GM21390 (cell line): ENCODE results near the gene RAI1.

ENCODE experiments used
- ATAC-seq: cut with Tn5 transposase; IDR thresholded peaks from one replicate; pipeline ENCODE4 v1.9.1; 2021; ENCODE audit not compliant: unreplicated experiment

RAI1 gene

DNA sequence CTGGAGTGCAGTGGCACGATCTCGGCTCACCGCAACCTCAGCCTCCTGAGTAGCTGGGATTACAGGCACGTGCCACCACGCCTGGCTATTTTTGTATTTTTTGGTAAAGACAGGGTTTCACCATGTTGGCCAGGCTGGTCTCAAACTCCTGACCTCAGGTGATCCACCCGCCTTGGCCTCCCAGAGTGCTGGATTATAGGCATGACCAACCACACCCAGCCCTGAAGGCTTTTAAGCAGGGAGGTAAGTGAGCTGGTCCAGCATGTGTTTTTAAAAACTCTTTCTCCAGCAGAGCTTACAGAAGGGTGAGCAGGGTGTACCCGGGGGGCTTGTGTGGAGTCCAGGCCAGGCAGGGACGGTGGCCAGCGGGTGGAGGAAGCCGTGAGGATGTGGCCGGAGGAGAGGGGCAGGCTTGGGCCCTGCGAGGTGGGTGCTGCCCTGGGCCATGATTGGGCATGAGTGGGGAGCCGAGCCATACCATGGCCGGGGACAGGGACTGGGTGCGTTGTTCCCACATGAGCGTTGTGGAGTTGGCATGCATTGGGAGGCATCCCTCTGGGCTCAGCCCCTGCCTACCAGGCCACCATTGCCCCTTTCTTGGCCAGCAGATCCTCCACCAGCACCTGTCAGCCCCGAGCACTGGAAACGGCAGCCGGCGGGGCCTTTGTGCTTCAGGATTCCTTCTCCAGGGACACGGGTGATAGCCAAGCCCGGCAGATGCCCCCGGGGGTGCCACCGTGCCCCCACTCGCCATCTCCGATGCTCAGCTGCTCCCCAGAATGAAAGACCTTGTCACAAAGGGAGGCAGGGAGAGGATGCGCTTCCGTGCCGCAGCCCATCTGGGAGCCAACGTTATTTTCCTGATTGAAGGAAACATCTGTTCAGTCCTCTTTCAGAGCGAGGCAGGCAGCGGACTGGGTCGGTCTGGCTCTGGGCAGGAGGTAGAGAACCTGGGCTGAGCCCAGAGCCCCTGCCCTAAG, 64.5 kb downstream of the RAI1 start:
- no peak for ATAC-seq

DNA sequence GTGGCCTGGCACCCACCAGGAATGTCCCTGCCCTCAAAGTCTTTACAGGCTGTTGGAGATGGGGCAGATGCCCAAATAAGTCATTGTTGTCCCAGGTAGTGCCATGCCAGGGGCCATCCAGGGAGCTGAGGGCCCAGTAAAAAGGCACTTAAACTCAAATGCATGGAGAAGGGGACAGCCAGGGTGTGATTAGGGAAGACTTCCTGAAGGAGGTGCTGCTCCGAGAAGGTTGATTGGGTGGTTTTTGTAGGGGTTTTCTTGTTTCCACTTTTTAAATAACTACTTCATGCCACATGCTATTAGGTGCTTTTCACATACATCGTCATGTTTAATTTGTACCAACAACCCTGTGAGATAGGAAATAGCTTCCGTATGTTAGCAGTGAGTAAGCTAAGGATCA, 66.9 kb downstream of the RAI1 start:
- ATAC-seq: no peak

DNA sequence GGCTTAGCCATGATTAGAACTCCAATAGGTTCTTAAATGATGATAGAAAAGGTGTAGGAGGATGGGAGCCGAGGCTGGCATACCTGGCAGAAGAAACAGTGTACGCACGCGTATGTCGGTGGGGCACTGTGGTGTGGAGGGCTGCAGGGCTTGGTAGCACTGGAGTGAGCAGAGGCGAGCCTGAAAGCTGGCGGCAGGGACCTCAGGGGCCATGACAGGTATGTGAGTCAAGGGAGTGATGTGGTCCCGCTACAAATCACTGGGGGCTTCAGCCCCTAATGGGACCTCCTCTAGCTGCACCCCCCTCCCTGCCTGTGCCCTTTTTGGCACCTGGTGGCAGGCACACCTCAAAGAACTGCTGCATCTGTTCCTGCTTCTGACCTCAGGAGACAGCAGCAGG, 67.3 kb downstream of the RAI1 start:
- no peak for ATAC-seq

DNA sequence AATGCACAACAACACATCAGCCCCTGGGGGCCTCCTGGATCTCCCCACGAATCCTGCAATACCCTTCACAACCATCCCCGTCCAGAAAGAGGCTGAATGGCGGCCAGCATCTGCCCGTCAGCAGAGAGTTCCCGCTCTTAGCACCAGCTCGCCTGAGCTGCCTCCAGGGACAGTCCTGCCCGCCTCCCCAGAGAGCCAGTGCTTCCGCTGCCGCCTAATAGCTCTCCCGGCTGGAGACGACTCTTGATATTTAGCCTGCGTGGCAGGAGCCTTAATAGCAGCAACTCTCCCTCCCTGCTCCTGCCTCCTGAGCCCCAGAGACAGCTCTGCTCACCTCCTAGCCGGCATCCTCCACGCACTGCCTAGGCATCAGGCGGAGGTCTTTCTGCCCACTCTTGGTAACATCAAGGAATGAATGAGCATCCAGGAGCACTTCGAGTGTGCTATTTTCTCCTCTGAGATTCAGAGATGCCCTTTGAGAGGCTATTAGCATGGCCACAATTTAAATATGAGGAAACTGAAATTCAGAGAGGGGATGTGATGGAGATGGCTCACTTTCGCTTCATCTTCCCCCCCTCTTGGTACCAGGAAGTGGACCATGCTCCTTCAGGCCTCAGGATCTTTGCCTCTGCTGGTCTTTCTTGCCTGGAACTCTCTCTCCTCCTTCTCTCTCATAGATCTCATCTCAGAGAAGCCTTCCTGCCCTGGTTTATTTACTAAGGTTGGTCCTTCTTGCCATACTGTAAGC, 67.9 kb downstream of the RAI1 start:
- ATAC-seq: no peak

DNA sequence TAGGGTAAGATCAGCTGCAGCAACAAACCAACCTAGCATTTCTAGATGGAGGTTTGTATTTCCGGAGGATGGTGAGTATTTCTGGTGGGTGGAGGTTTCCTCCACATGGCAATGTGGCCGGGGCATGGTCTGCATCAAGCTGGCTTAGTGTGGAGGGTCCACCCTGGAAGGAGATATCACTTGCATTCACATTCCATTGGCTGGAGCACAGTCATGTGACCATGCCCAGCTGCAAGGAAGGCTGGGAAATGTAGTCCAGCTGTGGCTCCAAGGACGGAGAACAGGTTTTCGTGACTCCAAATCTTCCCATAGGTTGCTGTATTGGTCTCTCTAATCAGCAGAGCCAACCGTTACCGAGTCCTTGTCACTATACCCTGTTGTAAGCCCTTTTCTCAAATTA, 68.7 kb downstream of the RAI1 start:
- no peak for ATAC-seq

DNA sequence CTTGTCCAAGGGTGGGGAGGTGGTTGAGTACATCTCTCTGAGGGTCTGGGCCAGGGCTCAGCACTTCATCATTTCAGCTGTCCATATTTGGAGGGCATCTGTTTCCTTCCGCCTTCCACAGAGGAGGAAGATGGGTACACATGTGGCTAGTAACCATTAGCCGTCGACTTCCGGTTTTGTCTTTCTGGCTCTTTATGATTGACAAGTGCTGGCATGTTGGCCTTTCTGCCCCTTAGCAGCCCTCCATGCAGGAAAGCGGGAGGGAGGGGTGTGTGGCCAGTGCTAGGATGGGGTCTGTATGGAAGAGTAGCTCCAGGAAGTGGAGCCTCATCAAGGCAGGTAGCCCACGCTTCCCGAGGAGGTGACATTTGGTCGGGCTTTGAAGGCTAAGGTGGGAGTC, 69.6 kb downstream of the RAI1 start:
- no peak for ATAC-seq

DNA sequence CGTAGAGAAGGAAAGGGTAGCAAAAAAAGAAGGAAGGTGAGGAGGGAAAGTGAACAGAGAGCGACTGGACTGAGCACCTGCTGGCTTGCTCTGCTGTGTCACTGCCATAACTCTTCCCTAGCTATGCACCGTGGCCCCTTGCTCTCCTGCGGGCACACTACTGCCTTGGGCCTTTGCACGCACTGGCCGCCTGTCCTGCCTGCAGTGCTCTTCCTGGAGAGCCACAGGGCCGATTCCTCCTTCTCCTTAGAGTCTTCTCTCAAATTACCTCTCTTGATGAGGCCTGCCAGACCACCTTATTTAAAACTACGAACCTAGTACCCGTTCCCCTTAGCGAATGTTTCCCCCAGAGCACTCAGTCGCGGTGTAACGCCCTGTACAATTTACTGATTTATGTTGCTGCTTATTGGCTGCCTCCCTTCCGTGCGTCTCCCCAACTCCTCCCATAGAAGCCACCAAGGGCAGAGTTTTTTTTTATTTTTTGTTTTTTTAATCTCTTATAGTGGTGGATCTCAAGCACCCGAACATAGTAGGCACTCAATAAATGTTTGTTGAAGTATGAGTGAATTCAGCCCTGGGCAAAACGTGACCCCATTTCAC, 70.3 kb downstream of the RAI1 start:
- no peak for ATAC-seq

DNA sequence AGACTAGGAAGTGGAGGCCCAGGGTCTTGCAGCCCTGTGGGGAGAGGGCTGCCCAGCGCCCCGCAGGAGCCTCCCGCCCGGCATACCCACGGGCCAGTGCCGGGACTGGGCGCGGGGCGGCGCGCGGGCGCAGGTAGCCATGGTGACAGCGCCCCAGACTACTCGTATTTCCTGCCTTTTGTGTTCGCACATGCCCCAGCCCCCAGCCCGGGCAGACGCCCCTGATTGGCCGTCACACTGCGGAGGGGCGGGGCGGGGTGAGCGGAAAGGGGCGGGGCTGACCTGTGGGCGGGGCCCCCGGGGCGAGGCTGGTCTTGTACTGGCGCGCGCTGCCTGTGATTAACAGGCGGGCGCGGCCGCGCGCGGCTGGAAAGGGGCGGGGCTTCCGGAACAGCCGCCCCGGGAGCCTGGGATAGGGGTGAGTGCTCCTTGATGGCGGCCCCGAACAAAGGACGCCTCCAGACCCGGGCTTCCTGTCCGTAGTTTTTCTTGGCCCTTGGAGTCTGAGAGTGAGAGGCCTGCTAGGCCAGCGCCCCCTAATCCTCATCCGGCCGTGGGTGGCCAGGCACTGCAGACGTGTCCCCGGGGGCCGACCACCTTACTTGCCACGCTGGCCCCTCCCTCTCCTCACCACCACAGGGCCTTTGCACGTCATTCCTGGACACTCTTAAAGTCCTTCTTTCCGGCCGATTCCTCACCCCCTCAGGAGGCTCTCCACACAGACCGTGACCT, 71.0 kb downstream of the RAI1 start:
- peak; percentile 77 for ATAC-seq

DNA sequence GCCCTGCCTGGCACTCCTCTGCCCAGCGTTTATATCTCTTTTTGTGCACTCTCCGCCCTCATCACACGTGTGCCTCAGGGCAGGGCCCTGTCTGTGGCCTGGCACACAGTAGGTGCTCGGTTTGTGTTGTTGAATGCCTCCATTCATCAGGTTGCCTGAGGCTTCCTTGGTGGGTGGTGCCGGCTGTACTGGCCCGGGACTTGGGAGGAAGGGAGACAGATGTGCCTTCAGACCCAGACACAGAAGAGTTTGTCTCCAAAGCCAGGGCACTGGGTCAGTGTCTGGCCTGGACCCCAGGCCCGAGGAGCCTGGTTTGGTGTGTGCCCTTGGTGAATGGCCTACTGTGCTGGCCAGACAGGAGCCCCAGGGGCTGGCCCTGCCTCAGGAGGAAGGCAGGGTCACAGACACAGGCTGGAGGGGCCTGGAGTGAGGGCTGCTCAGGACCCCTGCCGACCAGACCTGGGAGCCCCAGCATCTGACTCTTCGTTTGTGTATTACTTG, 71.6 kb downstream of the RAI1 start:
- ATAC-seq: no peak

DNA sequence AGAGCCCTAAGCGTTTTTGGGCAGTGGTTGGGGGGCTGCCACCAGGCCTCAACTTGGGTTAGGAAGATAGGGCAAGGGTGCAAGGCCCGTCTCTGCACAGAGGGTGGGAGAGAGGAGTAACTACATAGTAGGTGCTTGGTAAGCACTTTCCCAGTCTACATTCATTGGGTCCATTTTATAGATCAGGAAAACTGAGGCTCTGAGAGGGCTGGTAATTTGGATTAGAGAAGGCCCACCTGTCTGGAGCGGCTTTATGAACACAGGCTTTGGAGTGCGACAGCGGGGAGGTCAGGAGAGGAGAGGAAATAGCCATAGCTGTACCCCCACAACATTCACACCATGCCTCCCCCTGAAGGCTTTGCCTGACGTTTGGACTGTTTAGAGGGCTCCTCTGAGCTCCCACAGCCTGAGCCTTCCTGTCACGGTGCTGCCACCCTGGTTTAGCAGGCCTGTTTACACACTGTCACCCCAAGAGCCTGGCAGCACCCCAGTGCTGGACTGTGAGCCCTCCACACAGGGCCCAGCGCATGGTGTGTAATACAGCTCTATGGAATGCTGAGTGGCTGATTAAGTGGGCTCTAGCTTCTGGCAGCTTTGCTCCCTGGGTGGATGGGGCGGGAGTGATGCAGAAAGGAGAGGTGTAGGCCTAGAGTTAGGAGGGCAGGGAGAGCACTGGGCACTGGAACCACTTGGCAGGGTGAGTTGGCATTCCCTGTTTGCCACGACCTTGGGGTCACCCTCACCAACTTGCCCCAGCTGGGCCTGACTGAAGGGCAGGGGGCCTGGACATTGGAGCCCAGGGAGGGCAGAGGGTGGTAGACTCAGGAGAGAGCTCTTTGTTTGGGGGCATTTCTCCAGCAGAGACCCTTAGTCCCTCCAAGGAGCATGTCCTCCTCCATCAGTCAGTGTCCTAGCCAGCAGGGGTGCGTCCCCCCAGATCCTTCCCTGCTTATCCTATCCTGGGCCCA, 73.7 kb downstream of the RAI1 start:
- ATAC-seq: no peak

DNA sequence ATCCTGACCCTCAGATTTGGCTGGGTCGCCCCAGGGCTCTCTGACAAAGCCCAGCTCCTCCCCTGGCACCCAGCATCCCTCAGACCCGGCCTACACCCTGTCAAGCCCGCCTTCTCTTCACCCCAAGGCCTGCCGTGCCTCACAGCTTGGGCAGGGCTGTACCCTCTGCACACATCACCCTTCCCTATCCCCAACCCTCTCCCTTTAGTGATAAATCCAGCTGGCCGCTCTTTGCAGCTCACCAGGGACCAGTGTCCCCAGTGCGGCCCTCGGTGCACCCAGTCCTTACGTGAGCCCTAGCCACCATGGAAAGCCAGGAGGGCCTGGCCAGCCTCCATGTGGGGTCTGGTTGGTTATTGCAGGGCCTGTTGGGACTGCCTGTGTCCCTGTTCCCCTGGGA, 74.5 kb downstream of the RAI1 start:
- no peak for ATAC-seq

DNA sequence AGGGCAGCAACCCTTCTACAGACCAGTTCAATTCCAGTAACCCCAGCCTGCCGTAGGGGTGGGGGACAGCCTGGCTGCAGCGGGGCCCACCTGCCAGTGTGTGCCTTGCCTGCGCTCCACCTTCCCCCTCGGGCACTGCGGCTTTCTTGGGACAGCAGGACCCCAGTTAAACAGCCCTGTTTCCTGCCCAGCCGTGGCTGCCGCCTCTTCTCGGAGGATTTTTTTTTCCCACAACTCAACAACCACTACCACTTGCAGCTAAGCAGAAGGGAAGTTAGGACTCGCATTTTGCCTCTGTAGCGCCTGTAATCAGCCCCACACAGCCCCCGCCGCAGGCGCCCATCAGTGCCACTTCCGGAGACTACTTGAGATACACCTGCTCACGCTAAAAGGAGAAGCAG, 76.1 kb downstream of the RAI1 start:
- ATAC-seq: no peak

DNA sequence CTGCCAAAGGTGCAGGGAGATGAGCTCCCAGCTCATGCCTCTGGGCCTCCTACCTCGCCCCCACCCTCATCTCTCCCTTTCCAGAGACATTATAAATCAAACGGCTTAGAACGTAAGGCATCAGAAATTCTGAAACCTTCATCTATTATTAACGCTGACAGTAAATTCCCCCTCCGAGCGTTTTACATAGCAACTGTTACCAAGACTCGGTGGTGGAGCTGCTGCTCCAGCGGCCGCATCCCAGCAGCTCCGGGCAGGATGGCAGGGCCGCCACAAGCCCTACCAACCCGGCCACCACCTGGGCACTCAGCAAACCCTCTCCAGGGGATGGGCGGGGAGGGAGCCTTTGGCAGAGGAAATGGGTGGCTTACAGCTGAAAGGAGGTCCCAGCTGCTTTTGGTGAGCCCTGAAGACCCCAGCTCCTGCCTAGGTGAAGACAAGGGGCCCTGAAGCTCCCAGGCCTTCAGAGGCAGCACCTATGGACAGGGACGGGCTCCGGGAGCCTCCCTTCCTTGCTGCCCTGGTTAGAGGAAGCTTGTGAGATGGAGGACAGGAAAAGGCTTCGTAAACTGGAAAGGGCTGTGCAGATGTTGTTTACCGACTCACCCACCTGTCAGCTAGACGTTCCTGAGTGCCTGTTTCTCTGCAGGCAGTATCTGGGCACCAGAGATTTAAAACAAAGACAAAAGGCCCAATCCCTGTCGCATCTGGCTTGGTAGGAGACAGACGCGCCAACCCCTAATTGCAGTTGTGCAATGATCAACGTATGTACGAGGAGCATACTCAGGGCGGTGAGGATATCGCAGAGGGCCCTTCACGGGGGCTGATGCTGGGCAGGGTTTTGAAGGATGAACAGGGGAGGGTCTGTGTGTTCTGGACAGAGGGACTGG, 76.9 kb downstream of the RAI1 start:
- no peak for ATAC-seq

DNA sequence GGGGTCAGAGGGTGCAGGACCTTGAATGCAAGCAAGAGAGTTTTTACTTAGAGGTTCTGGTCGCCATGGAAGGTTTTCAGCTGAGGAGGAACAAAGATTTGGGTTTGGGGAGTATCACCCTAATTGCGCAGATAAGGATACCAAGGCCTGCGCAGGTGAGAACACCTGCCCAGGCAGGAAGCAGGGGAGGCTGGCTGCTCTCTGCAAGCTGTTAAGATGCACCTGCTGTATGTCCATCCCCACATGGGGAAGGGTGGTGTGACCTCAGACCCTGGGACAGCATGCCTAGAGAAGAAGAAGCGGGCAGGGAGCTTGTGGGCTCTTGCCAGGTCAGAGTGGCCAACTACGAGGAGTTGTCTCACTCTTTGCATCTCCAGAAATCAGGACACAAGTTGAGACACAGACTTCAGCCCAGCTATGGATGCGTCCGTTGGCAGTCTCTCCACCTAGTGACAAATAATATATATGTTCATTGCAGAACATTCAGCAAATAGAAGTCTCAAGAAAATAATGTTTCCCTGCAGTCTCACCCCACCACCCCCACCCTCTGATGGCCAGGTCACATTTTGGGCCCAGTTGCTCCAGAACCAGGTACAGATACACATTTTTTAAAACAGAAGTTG, 77.8 kb downstream of the RAI1 start:
- no peak for ATAC-seq

DNA sequence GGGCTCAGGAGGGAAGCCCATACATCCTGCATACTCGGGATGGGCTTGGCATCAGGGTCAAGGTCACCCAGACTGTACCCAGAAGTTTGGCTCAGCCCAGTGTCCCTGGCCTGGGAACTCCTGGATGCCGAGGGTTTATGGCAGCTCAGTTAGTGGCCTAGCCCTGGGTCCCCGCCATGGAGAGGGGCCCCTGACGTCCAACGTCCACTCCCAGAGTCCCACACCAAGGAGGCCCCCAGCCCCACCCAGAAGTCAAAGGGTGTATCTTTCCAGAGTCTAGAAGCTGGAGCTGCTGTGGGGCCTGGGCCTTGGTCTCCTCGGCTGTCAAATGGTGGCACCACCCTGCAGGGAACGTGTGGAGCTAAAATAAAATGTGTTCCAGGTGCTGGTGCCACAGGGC, 79.1 kb downstream of the RAI1 start:
- ATAC-seq: no peak

DNA sequence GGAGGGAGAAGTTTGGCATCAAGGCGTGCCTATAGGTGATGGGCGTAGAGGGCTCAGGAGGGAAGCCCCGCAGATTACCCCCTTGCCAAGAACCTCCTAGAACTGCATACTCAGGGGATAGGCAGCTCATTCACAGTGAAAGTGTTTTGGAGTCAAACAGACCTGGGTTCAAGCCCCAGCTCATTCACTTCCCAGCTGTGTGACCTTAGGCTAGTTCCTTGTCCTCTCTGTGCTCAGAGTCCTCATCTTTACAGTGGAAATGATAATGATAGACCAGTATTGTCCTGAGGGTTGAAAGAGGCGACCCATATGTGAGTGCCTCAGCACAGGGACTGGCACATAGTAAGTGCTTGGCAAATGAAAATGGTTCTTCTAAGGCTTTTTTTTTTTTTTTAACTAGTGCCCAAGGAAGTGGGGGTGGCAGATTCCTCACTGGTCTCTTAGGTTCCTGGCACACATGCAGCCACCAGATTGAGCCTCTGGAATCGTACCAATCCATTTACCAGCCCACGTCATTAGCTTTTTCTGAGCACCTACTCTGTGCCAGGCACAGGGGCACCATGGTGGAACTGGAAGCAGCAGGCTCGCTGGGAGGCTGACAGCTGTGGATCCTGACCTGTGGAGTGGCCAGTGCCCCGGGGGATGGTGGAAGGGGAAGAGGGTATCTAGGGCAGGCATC, 79.8 kb downstream of the RAI1 start:
- no peak for ATAC-seq

DNA sequence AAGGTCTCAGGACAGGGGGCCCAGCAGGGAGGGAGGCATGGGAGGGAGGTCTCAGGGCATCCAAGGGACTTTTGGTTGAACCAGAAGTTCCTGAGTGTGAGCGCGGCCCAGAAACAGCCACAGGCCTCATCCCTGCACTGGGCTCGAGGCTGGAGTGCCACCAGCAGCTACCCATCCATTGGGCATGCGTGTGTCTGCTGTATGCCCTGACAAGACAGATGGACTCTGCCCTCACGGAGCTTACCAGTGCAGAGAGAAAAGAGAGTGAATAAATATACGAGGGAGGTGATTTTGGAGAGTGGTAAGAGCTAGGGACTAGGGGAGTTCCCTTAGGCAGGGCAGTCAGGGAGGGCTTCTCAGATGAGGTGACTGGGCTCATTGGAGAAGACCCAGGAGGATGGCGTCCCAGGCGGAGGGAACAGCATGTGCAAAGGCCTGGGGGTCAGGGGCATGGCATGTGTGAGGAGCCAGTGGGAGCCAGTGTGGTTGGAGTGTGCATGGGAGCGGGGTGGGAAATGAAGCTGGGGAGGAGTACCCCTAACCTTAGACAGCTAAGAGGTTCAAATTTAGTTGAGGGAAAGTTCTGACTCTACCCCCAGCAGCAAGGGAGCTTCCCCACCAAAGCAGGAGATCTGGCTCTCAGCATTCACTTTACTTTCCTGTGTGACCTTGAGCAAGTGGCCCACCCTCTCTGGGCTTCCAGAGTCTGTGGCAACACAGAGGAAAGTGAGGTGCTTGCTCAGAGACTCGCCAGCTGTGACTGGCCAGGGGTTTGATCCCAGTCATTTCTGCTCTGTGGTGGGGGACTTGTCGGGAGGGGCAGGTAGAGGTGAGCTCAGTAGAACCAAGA, 80.9 kb downstream of the RAI1 start:
- ATAC-seq: no peak
